ENCODE results near the gene ODC1.

ODC1 gene

DNA sequence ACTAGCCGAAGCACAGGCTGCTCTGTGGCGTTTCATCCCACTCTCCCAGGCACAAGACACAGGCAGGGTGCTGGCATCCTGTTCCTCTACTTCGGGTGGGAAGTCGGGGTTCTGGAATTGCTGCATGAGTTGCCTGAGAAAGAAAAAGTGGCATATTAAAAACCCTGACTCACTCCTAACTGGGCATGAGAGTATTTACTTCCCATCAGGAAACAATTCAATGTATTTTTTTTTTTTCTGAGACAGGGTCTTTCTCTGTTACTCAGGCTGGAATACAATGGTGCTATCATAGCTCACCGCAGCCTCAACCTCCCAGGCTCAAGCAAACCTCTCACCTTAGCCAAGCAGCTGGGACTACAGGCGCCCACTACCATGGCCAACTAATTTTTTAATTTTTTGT lies 7.4 kb downstream of the ODC1 start:
- no peak for TF ChIP-seq POLR2A (IDR thresholded peaks at IDR 0.05; ENCODE audit: extremely low read depth, insufficient read length)
- TF ChIP-seq, protein P1, sequence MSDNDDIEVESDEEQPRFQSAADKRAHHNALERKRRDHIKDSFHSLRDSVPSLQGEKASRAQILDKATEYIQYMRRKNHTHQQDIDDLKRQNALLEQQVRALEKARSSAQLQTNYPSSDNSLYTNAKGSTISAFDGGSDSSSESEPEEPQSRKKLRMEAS (IDR thresholded peaks at IDR 0.05; ENCODE audit: low read depth, low read length) = no peak
- TF ChIP-seq MYC (IDR thresholded peaks at IDR 0.05; ENCODE audit: low read depth, low read length) = no peak
- TF ChIP-seq, protein P2, sequence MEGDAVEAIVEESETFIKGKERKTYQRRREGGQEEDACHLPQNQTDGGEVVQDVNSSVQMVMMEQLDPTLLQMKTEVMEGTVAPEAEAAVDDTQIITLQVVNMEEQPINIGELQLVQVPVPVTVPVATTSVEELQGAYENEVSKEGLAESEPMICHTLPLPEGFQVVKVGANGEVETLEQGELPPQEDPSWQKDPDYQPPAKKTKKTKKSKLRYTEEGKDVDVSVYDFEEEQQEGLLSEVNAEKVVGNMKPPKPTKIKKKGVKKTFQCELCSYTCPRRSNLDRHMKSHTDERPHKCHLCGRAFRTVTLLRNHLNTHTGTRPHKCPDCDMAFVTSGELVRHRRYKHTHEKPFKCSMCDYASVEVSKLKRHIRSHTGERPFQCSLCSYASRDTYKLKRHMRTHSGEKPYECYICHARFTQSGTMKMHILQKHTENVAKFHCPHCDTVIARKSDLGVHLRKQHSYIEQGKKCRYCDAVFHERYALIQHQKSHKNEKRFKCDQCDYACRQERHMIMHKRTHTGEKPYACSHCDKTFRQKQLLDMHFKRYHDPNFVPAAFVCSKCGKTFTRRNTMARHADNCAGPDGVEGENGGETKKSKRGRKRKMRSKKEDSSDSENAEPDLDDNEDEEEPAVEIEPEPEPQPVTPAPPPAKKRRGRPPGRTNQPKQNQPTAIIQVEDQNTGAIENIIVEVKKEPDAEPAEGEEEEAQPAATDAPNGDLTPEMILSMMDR (IDR thresholded peaks at IDR 0.05; ENCODE audit: low read depth, low read length) = no peak
- H3K4me3 ChIP-seq (ENCODE audit: low read depth, low read length) = no peak overlapping the region
- no peak for DNase-seq (ENCODE audit: low read depth)

DNA sequence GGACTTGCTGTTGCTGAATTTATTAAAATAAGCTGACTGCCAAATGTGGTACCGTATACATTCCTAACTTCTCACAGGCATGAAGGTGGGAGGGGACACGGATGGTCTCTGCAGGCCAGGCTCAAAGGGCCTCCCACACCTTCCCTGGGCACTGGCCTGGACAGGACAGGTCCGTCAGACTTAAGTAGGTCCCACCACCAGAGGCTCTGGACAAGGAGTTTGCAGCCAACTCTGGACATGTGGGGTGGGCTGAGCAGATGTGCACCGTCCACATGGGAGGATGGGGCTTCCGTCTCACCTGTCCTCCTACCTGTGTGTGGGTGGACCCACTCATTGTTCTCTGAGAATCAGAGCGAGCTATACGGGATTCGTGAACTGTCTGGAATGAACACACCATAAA lies 8.2 kb downstream of the ODC1 start:
- no peak for TF ChIP-seq MYC (IDR thresholded peaks at IDR 0.05; ENCODE audit: low read depth, low read length)
- TF ChIP-seq POLR2A (IDR thresholded peaks at IDR 0.05; ENCODE audit: extremely low read depth, insufficient read length) = no peak
- TF ChIP-seq, protein P1 (IDR thresholded peaks at IDR 0.05; ENCODE audit: low read depth, low read length) = no peak
- TF ChIP-seq, protein P2 (IDR thresholded peaks at IDR 0.05; ENCODE audit: low read depth, low read length) = no peak
- no peak overlapping the region for H3K4me3 ChIP-seq (ENCODE audit: low read depth, low read length)
- no peak for DNase-seq (ENCODE audit: low read depth)

DNA sequence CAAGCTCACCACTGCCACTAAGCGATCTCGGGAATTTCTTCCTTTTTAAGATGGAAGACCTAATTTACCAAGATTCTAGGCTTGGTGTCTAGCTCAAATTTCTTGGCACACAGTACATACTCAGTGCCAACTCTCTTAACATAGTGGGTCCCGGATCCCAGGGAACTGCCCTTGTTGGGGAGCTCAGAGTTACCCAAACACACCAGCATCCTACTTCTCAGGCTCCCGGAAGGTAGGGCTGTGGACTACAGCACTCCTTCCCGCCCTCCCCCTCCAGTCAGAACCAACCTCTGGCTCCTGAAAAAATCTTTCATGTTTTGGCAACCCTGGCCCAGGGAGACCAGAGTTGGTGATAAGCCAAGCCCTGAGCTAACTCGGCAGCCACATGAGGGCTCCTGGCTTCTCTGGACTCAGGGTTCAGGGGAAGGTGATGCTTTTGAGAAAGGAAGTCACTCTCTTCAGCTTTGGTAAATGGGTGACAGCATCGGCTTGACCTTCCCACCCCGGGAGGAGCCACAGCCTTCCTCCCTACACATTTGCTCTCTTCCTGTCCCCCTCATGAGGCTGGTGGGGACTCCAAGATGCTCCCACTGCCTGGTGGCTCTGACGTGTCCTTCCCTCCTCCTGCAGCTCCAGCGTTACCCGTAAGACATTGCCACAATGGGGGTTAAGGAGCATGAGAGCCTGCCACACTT lies 8.8 kb downstream of the ODC1 start:
- H3K4me3 ChIP-seq (ENCODE audit: low read depth, low read length) = no peak overlapping the region
- TF ChIP-seq, protein P1 (IDR thresholded peaks at IDR 0.05; ENCODE audit: low read depth, low read length) = no peak
- no peak for TF ChIP-seq MYC (IDR thresholded peaks at IDR 0.05; ENCODE audit: low read depth, low read length)
- TF ChIP-seq, protein P2 (IDR thresholded peaks at IDR 0.05; ENCODE audit: low read depth, low read length) = no peak
- no peak for TF ChIP-seq POLR2A (IDR thresholded peaks at IDR 0.05; ENCODE audit: extremely low read depth, insufficient read length)
- peak; percentile 42 for DNase-seq (ENCODE audit: low read depth)

DNA sequence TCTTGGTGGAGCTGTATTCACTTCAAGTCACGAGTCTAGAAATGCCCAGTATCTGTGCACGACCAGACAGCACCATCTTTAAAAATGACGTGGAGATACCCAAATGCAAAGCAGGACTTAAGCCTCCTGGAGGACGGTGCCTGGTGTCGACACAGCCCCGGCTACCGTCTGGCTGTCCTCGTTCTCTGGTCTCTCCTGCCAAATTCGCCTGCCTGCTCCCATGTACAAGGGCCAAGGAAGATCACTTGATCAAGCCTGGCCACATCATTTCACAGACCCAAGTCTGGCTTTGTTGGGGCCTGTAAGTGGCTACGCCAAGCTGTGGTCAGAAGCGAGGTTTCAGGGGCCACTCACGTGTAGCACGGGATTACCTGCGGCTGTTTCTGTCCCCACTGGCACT lies 9.4 kb downstream of the ODC1 start:
- peak; percentile 36 for DNase-seq (ENCODE audit: low read depth)
- TF ChIP-seq MYC (IDR thresholded peaks at IDR 0.05; ENCODE audit: low read depth, low read length) (no peak), POLR2A (IDR thresholded peaks at IDR 0.05; ENCODE audit: extremely low read depth, insufficient read length) (no peak)
- TF ChIP-seq, protein P2 (IDR thresholded peaks at IDR 0.05; ENCODE audit: low read depth, low read length) = no peak
- TF ChIP-seq, protein P1 (IDR thresholded peaks at IDR 0.05; ENCODE audit: low read depth, low read length) = no peak

DNA sequence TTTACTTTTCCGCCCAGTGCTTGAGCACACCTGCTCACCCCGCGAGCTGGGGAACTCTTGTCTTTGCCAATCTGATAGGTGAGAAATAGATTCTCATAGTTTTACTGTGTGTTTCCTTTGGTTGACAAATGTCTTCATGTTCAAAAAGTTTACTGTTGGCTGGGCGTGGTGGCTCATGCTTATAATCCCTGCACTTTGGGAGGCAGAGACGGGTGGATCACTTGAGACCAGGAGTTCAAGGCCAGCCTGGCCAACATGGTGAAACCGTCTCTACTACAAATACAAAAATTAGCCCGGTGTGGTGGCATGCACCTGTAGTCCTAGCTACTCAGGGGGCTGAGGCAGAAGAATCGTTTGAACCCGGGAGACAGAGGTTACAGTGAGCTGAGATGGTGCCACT lies 10.3 kb downstream of the ODC1 start:
- DNase-seq (ENCODE audit: low read depth) = no peak
- TF ChIP-seq, protein P1 (IDR thresholded peaks at IDR 0.05; ENCODE audit: low read depth, low read length) = no peak
- no peak for TF ChIP-seq POLR2A (IDR thresholded peaks at IDR 0.05; ENCODE audit: extremely low read depth, insufficient read length)
- H3K4me3 ChIP-seq (ENCODE audit: low read depth, low read length) = no peak overlapping the region

More for the DNA sequence above, 9.4 kb downstream of the ODC1 start:
- H3K4me3 ChIP-seq (ENCODE audit: low read depth, low read length) = no peak overlapping the region

DNA sequence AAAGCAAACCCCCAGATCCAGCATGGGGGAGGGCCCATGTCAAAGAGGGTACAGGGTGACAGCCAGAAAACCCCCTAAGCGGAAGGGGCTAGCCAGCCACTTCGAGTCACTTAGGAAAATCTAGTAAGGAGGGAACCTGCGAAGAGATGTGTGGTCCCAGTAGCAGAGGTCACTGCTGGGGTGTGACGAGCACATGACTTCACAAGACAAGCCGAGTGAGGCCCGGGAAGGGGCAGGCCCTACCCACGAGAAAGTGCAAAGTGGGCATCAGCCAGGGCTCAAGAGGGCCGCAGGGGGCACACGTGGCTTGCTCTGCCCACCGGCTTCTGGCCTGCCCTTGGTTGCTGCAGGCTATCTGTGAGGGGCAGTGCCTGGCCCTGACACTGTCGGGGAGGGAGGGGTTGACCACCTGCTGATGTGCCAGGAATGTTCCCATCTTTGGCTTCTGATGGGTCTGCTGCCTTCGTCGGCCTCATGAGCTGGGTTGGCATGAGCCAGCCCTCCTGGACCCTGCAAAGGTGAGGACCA lies 11.5 kb downstream of the ODC1 start:
- H3K4me3 ChIP-seq (ENCODE audit: low read depth, low read length) = no peak overlapping the region
- TF ChIP-seq MYC (IDR thresholded peaks at IDR 0.05; ENCODE audit: low read depth, low read length) = no peak
- TF ChIP-seq, protein P2 (IDR thresholded peaks at IDR 0.05; ENCODE audit: low read depth, low read length) = no peak
- no peak for TF ChIP-seq POLR2A (IDR thresholded peaks at IDR 0.05; ENCODE audit: extremely low read depth, insufficient read length)
- TF ChIP-seq, protein P1 (IDR thresholded peaks at IDR 0.05; ENCODE audit: low read depth, low read length) = no peak
- no peak for DNase-seq (ENCODE audit: low read depth)

All from NB4 (cell line).